Activated naive CD4-positive, alpha-beta T cell treated with anti-CD3 and anti-CD28 coated beads, Interleukin-2, amount 10 ng/mL, durations not matched to agents 7 days and 5 days (primary cell): ENCODE measurements around the gene AOX1.
"Not testable (repeated sequence)": the region's sequence is repeated elsewhere in the genome, so short reads cannot be mapped to it uniquely, and the experiment has no call there.

Source experiments
- CTCF ChIA-PET: fragments of 350-600 bp; sonication (Branson Sonifier 250); formaldehyde crosslinking; loops from one replicate; lab custom pipeline; 2021; ENCODE audit warnings: antibody characterized with exemption; lab: Charles Lee
- DNase-seq: peaks from one replicate; pipeline ENCODE4 v3.0.0-alpha.2; 2020
- H3K27ac Mint-ChIP-seq: one replicate; pipeline ENCODE4 v1.8.0; 2021; ENCODE audit warnings: mild to moderate bottlenecking, moderate library complexity, mixed read lengths
- H3K27me3 Mint-ChIP-seq: one replicate; pipeline ENCODE4 v1.8.0; 2021; ENCODE audit warnings: mild to moderate bottlenecking, mixed read lengths
- H3K36me3 Mint-ChIP-seq: one replicate; pipeline ENCODE4 v1.8.0; 2021; ENCODE audit warnings: mixed read lengths
- H3K4me1 Mint-ChIP-seq: one replicate; pipeline ENCODE4 v1.8.0; 2021; ENCODE audit warnings: mixed read lengths
- H3K4me3 Mint-ChIP-seq: one replicate; pipeline ENCODE4 v1.8.0; 2021; ENCODE audit warnings: mild to moderate bottlenecking, moderate library complexity, mixed read lengths
- H3K9me3 Mint-ChIP-seq: one replicate; pipeline ENCODE4 v1.8.0; 2021; ENCODE audit warnings: mixed read lengths

The AOX1 gene

GRCh38 chr2:200627110-200627770 is 41.4 kb downstream of the AOX1 start:
- H3K9me3 Mint-ChIP-seq: no peaks in the 10 kb centered on the region
- DNase-seq: no peak
- no peak overlapping the region for H3K27ac Mint-ChIP-seq
- H3K4me1 Mint-ChIP-seq: no peaks in the 10 kb centered on the region
- CTCF ChIA-PET: no interaction called here
- no peak overlapping the region for H3K4me3 Mint-ChIP-seq
- H3K36me3 Mint-ChIP-seq: no peaks in the 10 kb centered on the region
- H3K27me3 Mint-ChIP-seq: peaks cover 29% of the 10 kb centered on the region

DNA sequence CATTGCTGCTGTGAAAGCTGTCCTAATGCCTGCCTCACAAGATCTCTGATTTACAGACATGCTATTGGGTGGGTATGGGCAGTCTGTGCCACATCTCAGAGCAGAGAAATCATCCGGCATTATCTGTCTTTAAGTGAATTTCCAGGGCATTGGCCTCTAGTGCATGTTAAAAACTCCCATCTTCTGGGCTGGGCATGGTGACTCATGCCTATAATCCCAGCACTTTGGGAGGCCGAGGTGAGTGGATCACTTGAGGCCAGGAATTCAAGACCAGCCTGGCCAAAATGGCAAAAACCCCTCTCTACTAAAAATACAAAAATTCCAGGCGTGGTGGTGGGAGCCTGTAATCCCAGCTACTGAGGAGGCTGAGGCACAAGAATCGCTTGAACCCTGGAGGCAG is 42.6 kb downstream of the AOX1 start:
- CTCF ChIA-PET, H3K27ac Mint-ChIP-seq: not testable (repeated sequence)

DNA sequence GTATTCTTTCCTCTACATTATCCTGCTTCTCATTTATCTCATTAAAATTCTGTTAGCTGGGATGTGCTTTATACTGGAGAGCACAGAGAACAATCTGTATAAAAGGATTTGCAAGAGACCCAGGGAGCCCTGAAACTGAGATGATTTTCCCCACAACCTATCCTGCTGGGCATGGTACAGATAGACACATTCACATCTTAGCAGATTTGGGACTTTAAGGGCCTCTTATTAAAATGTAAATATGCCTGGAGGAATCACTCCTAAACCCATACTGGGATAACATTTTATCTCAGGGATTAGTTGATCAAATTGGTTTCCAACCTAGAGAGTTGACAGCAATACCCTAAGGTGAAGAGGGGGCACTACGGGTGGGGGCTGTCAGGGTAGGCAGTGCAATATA is 45.5 kb downstream of the AOX1 start:
- Mint-ChIP-seq H3K27me3 (peaks cover 36% of the 10 kb centered on the region), H3K9me3 (no peaks in the 10 kb centered on the region), H3K4me3 (no peak overlapping the region), H3K36me3 (no peaks in the 10 kb centered on the region), H3K27ac (no peak overlapping the region), H3K4me1 (no peaks in the 10 kb centered on the region)
- CTCF ChIA-PET: no interaction called here
- no peak for DNase-seq

More for the DNA sequence above, 42.6 kb downstream of the AOX1 start:
- H3K4me3 Mint-ChIP-seq, H3K36me3 Mint-ChIP-seq, H3K4me1 Mint-ChIP-seq, DNase-seq, H3K9me3 Mint-ChIP-seq: not testable (repeated sequence)
- H3K27me3 Mint-ChIP-seq: peaks cover 33% of the 10 kb centered on the region

DNA sequence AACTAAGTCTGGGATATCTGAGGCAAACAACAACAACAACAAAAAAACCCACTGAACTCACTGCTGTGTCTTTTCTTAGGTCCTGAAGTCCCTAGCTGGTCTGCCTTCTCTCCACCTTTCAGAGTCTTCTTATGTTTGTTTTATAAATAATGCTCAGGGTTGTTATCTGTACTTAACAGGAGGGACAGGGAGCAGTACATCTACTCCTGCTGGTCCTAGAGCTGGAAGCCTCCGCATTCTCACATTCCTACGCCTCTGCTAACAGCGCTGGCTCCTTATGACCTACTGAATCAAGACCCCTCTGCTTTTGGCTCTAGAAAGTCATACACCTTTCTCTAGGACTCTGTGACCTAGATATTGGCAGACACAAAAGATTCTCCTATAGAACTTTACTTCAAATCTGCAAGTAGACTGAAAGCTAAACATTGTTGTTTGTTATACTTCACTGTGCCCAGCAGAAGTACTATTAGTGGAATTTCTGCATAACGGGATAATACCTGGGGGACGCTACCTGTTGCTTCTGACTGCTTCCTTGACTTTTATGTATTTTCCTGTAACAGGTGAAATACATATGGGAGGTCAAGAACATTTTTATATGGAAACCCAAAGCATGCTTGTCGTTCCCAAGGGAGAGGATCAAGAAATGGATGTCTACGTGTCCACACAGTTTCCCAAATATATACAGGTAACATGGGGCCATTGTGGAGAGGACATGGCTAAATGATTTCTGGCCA is 48.6 kb downstream of the AOX1 start:
- Mint-ChIP-seq H3K4me1 (no peaks in the 10 kb centered on the region), H3K27me3 (peaks cover 16% of the 10 kb centered on the region), H3K27ac (no peak overlapping the region), H3K36me3 (no peaks in the 10 kb centered on the region), H3K4me3 (no peak overlapping the region), H3K9me3 (no peaks in the 10 kb centered on the region)
- CTCF ChIA-PET: no interaction called here
- no peak for DNase-seq

- no peaks in the 10 kb centered on the region for H3K4me1 Mint-ChIP-seq
- no peak for DNase-seq
- CTCF ChIA-PET: interaction anchor here (1.2 kb wide), 1 partner anchor 9 kb away, joined by 3 read pairs; no protein-coding TSS in a partner anchor
Measured at GRCh38 chr2:200635251-200635650, 49.4 kb downstream of the AOX1 start.

DNA sequence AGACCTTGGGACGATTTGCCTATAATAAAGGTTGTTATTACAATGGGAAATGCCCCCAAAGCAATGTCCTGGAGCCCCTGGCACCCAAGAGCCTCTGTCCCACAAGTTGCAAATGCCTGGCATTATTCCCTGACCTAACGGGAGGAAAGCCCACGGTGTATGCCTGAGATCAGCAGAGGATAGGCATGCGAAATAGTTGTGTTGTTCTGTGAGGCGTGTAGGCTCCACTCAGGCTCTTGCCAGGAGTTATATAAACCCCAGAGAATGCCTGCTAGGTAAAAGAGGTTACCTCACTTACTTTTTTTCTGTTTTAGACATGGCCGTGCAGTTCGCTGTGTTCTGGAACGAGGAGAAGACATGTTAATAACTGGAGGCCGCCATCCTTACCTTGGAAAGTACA is 52.1 kb downstream of the AOX1 start:
- no peak for DNase-seq
- Mint-ChIP-seq H3K4me1 (no peaks in the 10 kb centered on the region), H3K9me3 (no peaks in the 10 kb centered on the region), H3K4me3 (no peak overlapping the region), H3K27ac (no peak overlapping the region), H3K27me3 (peaks cover 11% of the 10 kb centered on the region), H3K36me3 (no peaks in the 10 kb centered on the region)
- CTCF ChIA-PET: no interaction called here

More at GRCh38 chr2:200635251-200635650, 49.4 kb downstream of the AOX1 start:
- Mint-ChIP-seq H3K36me3 (no peaks in the 10 kb centered on the region), H3K4me3 (no peak overlapping the region), H3K9me3 (no peaks in the 10 kb centered on the region), H3K27me3 (peaks cover 15% of the 10 kb centered on the region), H3K27ac (no peak overlapping the region)

- H3K36me3 Mint-ChIP-seq: no peaks in the 10 kb centered on the region
- no peaks in the 10 kb centered on the region for H3K4me1 Mint-ChIP-seq
- DNase-seq: no peak
- no peak overlapping the region for H3K27ac Mint-ChIP-seq
- H3K9me3 Mint-ChIP-seq: no peaks in the 10 kb centered on the region
- no peaks in the 10 kb centered on the region for H3K27me3 Mint-ChIP-seq
- H3K4me3 Mint-ChIP-seq: no peak overlapping the region
- CTCF ChIA-PET: no interaction called here
Measured at GRCh38 chr2:200640176-200640575, 54.4 kb downstream of the AOX1 start.

DNA sequence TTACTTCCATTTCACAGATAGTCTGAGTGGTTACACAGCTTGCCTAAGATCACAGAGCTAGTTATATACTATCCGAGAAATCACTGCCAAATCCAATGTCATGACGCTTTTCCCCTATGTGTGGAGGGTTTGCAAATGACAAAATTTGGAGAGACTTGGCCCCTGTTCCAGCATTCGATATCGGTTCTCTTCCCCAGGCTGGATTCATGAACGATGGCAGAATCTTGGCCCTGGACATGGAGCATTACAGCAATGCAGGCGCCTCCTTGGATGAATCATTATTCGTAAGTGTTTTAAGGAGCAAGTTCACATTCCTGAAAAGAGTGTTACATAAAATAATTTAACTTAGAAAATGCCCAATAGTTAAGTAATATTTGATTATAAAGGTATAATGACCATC is 55.1 kb downstream of the AOX1 start:
- no peak for DNase-seq
- CTCF ChIA-PET: no interaction called here

DNA sequence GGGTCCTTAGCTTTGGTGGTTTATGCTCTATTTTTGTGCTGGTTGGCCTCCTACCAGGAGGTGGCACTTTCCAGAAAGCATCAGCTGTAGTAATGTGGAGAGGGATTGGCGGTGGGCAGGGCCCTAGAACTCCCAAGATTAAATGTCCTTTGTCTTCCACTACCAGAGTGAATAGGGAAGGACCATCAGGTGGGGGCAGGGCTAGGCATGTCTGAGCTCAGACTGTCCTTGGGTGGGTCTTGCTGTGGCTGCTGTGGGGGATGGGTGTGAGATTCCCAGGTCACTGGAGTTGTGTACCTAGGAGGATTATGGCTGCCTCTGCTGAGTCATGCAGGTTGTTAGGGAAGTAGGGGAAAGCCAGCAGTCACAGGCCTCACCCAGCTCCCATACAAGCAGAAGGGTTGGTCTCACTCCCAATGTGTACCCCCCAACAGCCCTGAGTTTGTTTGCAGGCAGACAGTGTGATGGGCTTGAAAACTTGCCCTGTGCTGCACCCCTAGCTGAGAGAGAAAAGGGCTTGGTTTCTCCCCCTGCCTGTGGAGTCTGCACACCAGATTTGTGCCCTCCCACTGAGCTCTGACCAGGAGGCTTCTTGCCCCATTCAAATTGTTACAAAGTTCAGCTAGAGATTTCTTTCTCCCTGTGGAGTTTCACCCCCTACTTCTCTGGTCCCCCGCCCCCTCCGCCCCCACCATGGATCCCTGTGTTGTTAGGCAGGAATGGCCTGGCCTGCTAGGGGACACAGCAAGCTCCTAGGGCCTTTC is 62.9 kb downstream of the AOX1 start:
- H3K27ac Mint-ChIP-seq, H3K36me3 Mint-ChIP-seq, DNase-seq, H3K4me3 Mint-ChIP-seq, H3K4me1 Mint-ChIP-seq, H3K9me3 Mint-ChIP-seq: not testable (repeated sequence)
- peaks cover 14% of the 10 kb centered on the region for H3K27me3 Mint-ChIP-seq
- CTCF ChIA-PET: interaction anchor here (0.6 kb wide), 1 partner anchor 13 kb away, joined by 3 read pairs; no protein-coding TSS in a partner anchor

More for the DNA sequence above, 55.1 kb downstream of the AOX1 start:
- H3K4me3 Mint-ChIP-seq: no peak overlapping the region
- H3K27ac Mint-ChIP-seq: no peak overlapping the region
- no peaks in the 10 kb centered on the region for H3K4me1 Mint-ChIP-seq
- H3K36me3 Mint-ChIP-seq: no peaks in the 10 kb centered on the region
- peaks cover 3% of the 10 kb centered on the region for H3K27me3 Mint-ChIP-seq
- H3K9me3 Mint-ChIP-seq: no peaks in the 10 kb centered on the region

DNA sequence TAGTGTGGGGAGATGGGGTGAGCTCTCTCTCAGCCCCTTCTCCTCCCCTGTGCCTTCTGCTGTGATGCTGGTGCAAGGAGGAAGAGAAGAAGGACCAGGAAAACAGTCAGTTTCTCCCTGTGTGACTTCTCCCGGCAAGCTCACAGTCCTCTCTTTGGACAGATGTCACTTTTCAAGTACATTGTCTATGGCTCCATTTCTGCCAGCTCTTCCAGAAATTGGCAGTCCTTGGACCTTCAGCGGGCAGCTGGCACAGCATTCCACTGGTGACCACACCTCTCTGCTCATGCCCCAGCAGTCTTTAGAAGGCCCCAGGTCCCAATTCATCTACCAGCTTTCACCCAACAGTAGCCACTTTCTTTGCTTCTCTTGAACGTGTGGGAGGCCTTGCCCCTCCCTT is 63.9 kb downstream of the AOX1 start:
- Mint-ChIP-seq H3K9me3 (no peaks in the 10 kb centered on the region), H3K36me3 (no peaks in the 10 kb centered on the region), H3K4me3 (no peak overlapping the region), H3K27me3 (peaks cover 14% of the 10 kb centered on the region), H3K4me1 (no peaks in the 10 kb centered on the region), H3K27ac (no peak overlapping the region)
- DNase-seq: no peak
- CTCF ChIA-PET: no interaction called here

GRCh38 chr2:200650195-200650594 is 64.4 kb downstream of the AOX1 start:
- CTCF ChIA-PET: no interaction called here
- Mint-ChIP-seq H3K36me3 (no peaks in the 10 kb centered on the region), H3K27ac (no peak overlapping the region), H3K4me1 (no peaks in the 10 kb centered on the region), H3K27me3 (peaks cover 14% of the 10 kb centered on the region), H3K9me3 (no peaks in the 10 kb centered on the region), H3K4me3 (no peak overlapping the region)
- no peak for DNase-seq

GRCh38 chr2:200652158-200652557 is 66.3 kb downstream of the AOX1 start:
- peaks cover 9% of the 10 kb centered on the region for H3K27me3 Mint-ChIP-seq
- no peaks in the 10 kb centered on the region for H3K9me3 Mint-ChIP-seq
- H3K4me1 Mint-ChIP-seq: no peaks in the 10 kb centered on the region
- H3K4me3 Mint-ChIP-seq: no peak overlapping the region
- no peak overlapping the region for H3K27ac Mint-ChIP-seq
- H3K36me3 Mint-ChIP-seq: no peaks in the 10 kb centered on the region
- no peak for DNase-seq
- CTCF ChIA-PET: no interaction called here

GRCh38 chr2:200653021-200653420 is 67.2 kb downstream of the AOX1 start:
- no peak overlapping the region for H3K27ac Mint-ChIP-seq
- DNase-seq: no peak
- H3K4me3 Mint-ChIP-seq: no peak overlapping the region
- peaks cover 9% of the 10 kb centered on the region for H3K27me3 Mint-ChIP-seq
- CTCF ChIA-PET: no interaction called here
- no peaks in the 10 kb centered on the region for H3K4me1 Mint-ChIP-seq
- H3K36me3 Mint-ChIP-seq: no peaks in the 10 kb centered on the region
- H3K9me3 Mint-ChIP-seq: no peaks in the 10 kb centered on the region

GRCh38 chr2:200654823-200655222 is 69.0 kb downstream of the AOX1 start:
- CTCF ChIA-PET: interaction anchor here (0.6 kb wide), 1 partner anchor 1726 kb away, joined by 3 read pairs; no protein-coding TSS in a partner anchor
- Mint-ChIP-seq H3K36me3 (no peaks in the 10 kb centered on the region), H3K27me3 (peaks cover 9% of the 10 kb centered on the region), H3K9me3 (no peaks in the 10 kb centered on the region), H3K27ac (no peak overlapping the region), H3K4me3 (no peak overlapping the region), H3K4me1 (no peaks in the 10 kb centered on the region)
- no peak for DNase-seq
